Panc1 (cell line): Measurements from ENCODE around the gene PRKCA. TPM values are rescaled to one million over a fixed set of nuclear protein-coding genes. Genes with fewer than 3 reads are reported as not detected.

Source experiments
- ATAC-seq: fragments of 200-7000 bp; cut with Tn5 transposase; 2 replicates; pipeline ENCODE4 v1.9.1; 2020; ENCODE audit warnings: mild to moderate bottlenecking, moderate library complexity
- BruUV-seq: library from RNA; stranded (reverse); fragments of 400-500 nt; replicated peaks from 2 replicates; lab custom pipeline; 2021; lab: Mats Ljungman, UMichigan
- CTCF ChIA-PET: fragments of 300-600 bp; sonication (Branson Sonifier 250); formaldehyde crosslinking; loops from one replicate; lab custom pipeline; 2022; ENCODE audit warnings: antibody characterized with exemption; lab: Charles Lee
- POLR2A ChIA-PET: fragments of 300-600 bp; sonication (Branson Sonifier 250); formaldehyde crosslinking; loops from one replicate; lab custom pipeline; 2022; ENCODE audit warnings: antibody characterized with exemption; lab: Charles Lee
- DNase-seq: peaks from one replicate; pipeline ENCODE4 v3.0.0-alpha.2; 2010; ENCODE audit warnings: low read depth, low spot score
- H3K27ac ChIP-seq: 2 replicates; pipeline ENCODE4 v1.5.1; 2011; ENCODE audit warnings: mild to moderate bottlenecking, low read length, inconsistent platforms
- H3K27me3 ChIP-seq: fragments of 200-500 bp; sonication (Bioruptor generic); 2 replicates; pipeline ENCODE4 v1.6.0; 2014; ENCODE audit warnings: low read length, inconsistent platforms; ENCODE audit not compliant: control insufficient read depth, insufficient read depth
- H3K36me3 ChIP-seq: fragments of 200-500 bp; sonication (Bioruptor generic); 2 replicates; pipeline ENCODE4 v1.5.1; 2014; ENCODE audit warnings: inconsistent platforms, mild to moderate bottlenecking, low read length, moderate library complexity; ENCODE audit not compliant: control insufficient read depth, insufficient read depth
- H3K4me1 ChIP-seq: 2 replicates; pipeline ENCODE4 v1.5.1; 2011; ENCODE audit warnings: inconsistent platforms, mild to moderate bottlenecking, low read length, moderate library complexity; ENCODE audit not compliant: control insufficient read depth, insufficient read depth
- H3K4me3 ChIP-seq, 2 experiments: 2 replicates each; pipeline ENCODE4 v1.5.1; 2011 to 2012; ENCODE audit warnings: low read depth in 2 of 2, low read length in 2 of 2, mild to moderate bottlenecking in 2 of 2, inconsistent platforms in 1 of 2, moderate library complexity in 1 of 2
- H3K9me3 ChIP-seq: fragments of 200-500 bp; sonication (Bioruptor generic); 2 replicates; pipeline ENCODE4 v1.5.1; 2014; ENCODE audit warnings: low read depth, mild to moderate bottlenecking, inconsistent platforms, low read length, moderate library complexity; ENCODE audit not compliant: control insufficient read depth, insufficient read depth
- CTCF ChIP-seq: fragments of 450-650 bp; IDR thresholded peaks from 2 replicates; pipeline ENCODE4 v1.5.1; 2017; ENCODE audit warnings: mild to moderate bottlenecking
- POLR2AphosphoS5 ChIP-seq: IDR thresholded peaks from 2 replicates; pipeline ENCODE4 v1.6.1; 2012; ENCODE audit warnings: mild to moderate bottlenecking, low read depth, low read length, moderate library complexity
- REST ChIP-seq, 2 experiments: IDR thresholded peaks; 2 replicates each; pipeline ENCODE4 v1.6.1; 2011 to 2012; ENCODE audit warnings: low read depth in 2 of 2, control low read depth in 1 of 2, low read length in 1 of 2, mild to moderate bottlenecking in 1 of 2, moderate library complexity in 1 of 2; ENCODE audit not compliant: insufficient read depth in 1 of 2
- SIN3A ChIP-seq: IDR thresholded peaks from 2 replicates; pipeline ENCODE4 v1.6.1; 2012; ENCODE audit warnings: low read depth, mild to moderate bottlenecking, low read length, moderate library complexity, borderline replicate concordance; ENCODE audit not compliant: insufficient read depth
- TCF7L2 ChIP-seq: IDR thresholded peaks from 2 replicates; pipeline ENCODE4 v1.6.1; 2011; ENCODE audit warnings: mild to moderate bottlenecking, low read depth, low read length, inconsistent platforms
- in situ Hi-C: cut with HindIII; loops from 2 replicates; pipeline ENCODE4 v1.10.0; 2016; ENCODE audit warnings: low sequenced_read_pairs, low pct_unique_long_range_greater_than_20kb
- intact Hi-C: fragments of 100-400 bp; cut with micrococcal nuclease; formaldehyde crosslinking; loops from one replicate; pipeline ENCODE4 v1.10.0; 2022; ENCODE audit not compliant: unreplicated experiment
- total RNA-seq: library from RNA; stranded (reverse); gene quantifications from one replicate; pipeline ENCODE4 v1.2.1, GENCODE V29; 2021; ENCODE audit not compliant: unreplicated experiment

The PRKCA gene
- total RNA-seq, 1 experiment from 2014 or later = 53.0 TPM

GRCh38 chr17:66725956-66726355 lies 423.5 kb downstream of the PRKCA start:
- BruUV-seq = no TSS peak
- in situ Hi-C loops = no loop called here
- no peaks in the 10 kb centered on the region for H3K36me3 ChIP-seq
- no peak overlapping the region for H3K27ac ChIP-seq
- DNase-seq (no peak), ATAC-seq (no peak)
- intact Hi-C loops = loop anchor here (5.0 kb wide), 1 partner anchor 181 kb away; no protein-coding TSS in a partner anchor
- no peak overlapping the region for H3K4me3 ChIP-seq
- H3K27me3 ChIP-seq = no peaks in the 10 kb centered on the region
- H3K9me3 ChIP-seq = no peaks in the 10 kb centered on the region
- no peak for TF ChIP-seq POLR2AphosphoS5
- no peak for TF ChIP-seq SIN3A
- TF ChIP-seq CTCF = no peak
- no peak for TF ChIP-seq TCF7L2
- no peak for TF ChIP-seq REST (IDR thresholded peaks at IDR 0.05; ENCODE audit: insufficient read depth in 1 of 2, low read depth in 2 of 2, low read length in 1 of 2)
- H3K4me1 ChIP-seq = peaks cover 13% of the 10 kb centered on the region
- ChIA-PET POLR2A (interaction anchor here (0.7 kb wide), 1 partner anchor 453 kb away, joined by 4 read pairs; no protein-coding TSS in a partner anchor), CTCF (interaction anchor here (0.5 to 0.7 kb wide), 2 partner anchors 11 to 148 kb away, joined by 3 to 4 read pairs; no protein-coding TSS in a partner anchor)

- CTCF ChIA-PET = no interaction called here
- intact Hi-C loops (loop anchor here (5.0 kb wide), 1 partner anchor 181 kb away; no protein-coding TSS in a partner anchor), in situ Hi-C loops (no loop called here)
These were observed 424.0 kb downstream of the PRKCA start for GRCh38 chr17:66726371-66726770.

More at GRCh38 chr17:66726371-66726770, 424.0 kb downstream of the PRKCA start:
- Histone ChIP-seq H3K36me3 (no peaks in the 10 kb centered on the region), H3K4me1 (peaks cover 13% of the 10 kb centered on the region), H3K4me3 (no peak overlapping the region), H3K27ac (no peak overlapping the region), H3K9me3 (no peaks in the 10 kb centered on the region), H3K27me3 (no peaks in the 10 kb centered on the region)
- TF ChIP-seq REST (IDR thresholded peaks at IDR 0.05; ENCODE audit: insufficient read depth in 1 of 2, low read depth in 2 of 2, low read length in 1 of 2) (no peak), SIN3A (no peak), TCF7L2 (no peak), POLR2AphosphoS5 (no peak), CTCF (no peak)
- DNase-seq = no peak
- POLR2A ChIA-PET = interaction anchor here (0.7 kb wide), 1 partner anchor 453 kb away, joined by 4 read pairs; no protein-coding TSS in a partner anchor
- ATAC-seq = no peak
- no TSS peak for BruUV-seq
